ENCODE data around the gene SMPDL3A. TPM values are rescaled to one million over a fixed set of nuclear protein-coding genes. Genes with fewer than 3 reads are reported as not detected.
A peak's percentile ranks its signal among the peaks of the same experiment; 100 is the strongest.

SMPDL3A gene
- polyA plus RNA-seq, 6 donors from 2014 or later = 0.19 TPM; not detected in 5

GRCh38 chr6:122753688-122754056 lies 35.4 kb upstream of the SMPDL3A start:
- H3K4me1 Mint-ChIP-seq = peaks cover 4 to 14% (median 9%) of the 10 kb centered on the region in 3 donors
- DNase-seq (no peak), ATAC-seq (ENCODE audit: low read depth in 2 of 2) (no peak)
- H3K9me3 Mint-ChIP-seq = peaks cover 0 to 10% (median 2%) of the 10 kb centered on the region in 7 donors
- no peaks in the 10 kb centered on the region for H3K27me3 Mint-ChIP-seq
- H3K36me3 Mint-ChIP-seq = no peaks in the 10 kb centered on the region
- H3K4me3 Mint-ChIP-seq = no peak overlapping the region
- H3K27ac Mint-ChIP-seq = no peak overlapping the region

- peaks cover 4 to 14% (median 9%) of the 10 kb centered on the region in 3 donors for H3K4me1 Mint-ChIP-seq
- no peak overlapping the region for H3K4me3 Mint-ChIP-seq
- no peaks in the 10 kb centered on the region for H3K27me3 Mint-ChIP-seq
- no peaks in the 10 kb centered on the region for H3K36me3 Mint-ChIP-seq
- peaks cover 0 to 5% (median 0%) of the 10 kb centered on the region in 7 donors for H3K9me3 Mint-ChIP-seq
- DNase-seq (no peak), ATAC-seq (ENCODE audit: low read depth in 2 of 2) (no peak)
- H3K27ac Mint-ChIP-seq = no peak overlapping the region
These were observed 34.8 kb upstream of the SMPDL3A start for GRCh38 chr6:122754191-122754731.

GRCh38 chr6:122755901-122756300 lies 33.2 kb upstream of the SMPDL3A start:
- ATAC-seq (ENCODE audit: low read depth in 2 of 2) = no peak
- DNase-seq = no peak

GRCh38 chr6:122758927-122759334 lies 30.1 kb upstream of the SMPDL3A start:
- Mint-ChIP-seq H3K27me3 (no peaks in the 10 kb centered on the region), H3K4me1 (no peaks in the 10 kb centered on the region), H3K27ac (no peak overlapping the region), H3K9me3 (peaks cover 0 to 4% (median 3%) of the 10 kb centered on the region in 7 donors), H3K36me3 (no peaks in the 10 kb centered on the region), H3K4me3 (no peak overlapping the region)
- DNase-seq = no peak
- ATAC-seq (ENCODE audit: low read depth in 2 of 2) = peak; percentile 51 to 58

More at GRCh38 chr6:122755901-122756300, 33.2 kb upstream of the SMPDL3A start:
- H3K27ac Mint-ChIP-seq = no peak overlapping the region
- no peak overlapping the region for H3K4me3 Mint-ChIP-seq
- H3K4me1 Mint-ChIP-seq = peaks cover 4 to 14% (median 9%) of the 10 kb centered on the region in 3 donors
- no peaks in the 10 kb centered on the region for H3K27me3 Mint-ChIP-seq
- H3K36me3 Mint-ChIP-seq = no peaks in the 10 kb centered on the region
- peaks cover 0 to 4% (median 0%) of the 10 kb centered on the region in 7 donors for H3K9me3 Mint-ChIP-seq

GRCh38 chr6:122760330-122760729 lies 28.7 kb upstream of the SMPDL3A start:
- no peaks in the 10 kb centered on the region for H3K4me1 Mint-ChIP-seq
- no peak overlapping the region for H3K4me3 Mint-ChIP-seq
- no peaks in the 10 kb centered on the region for H3K27me3 Mint-ChIP-seq
- DNase-seq = no peak
- peaks cover 0 to 4% (median 3%) of the 10 kb centered on the region in 7 donors for H3K9me3 Mint-ChIP-seq
- no peaks in the 10 kb centered on the region for H3K36me3 Mint-ChIP-seq
- no peak overlapping the region for H3K27ac Mint-ChIP-seq
- no peak for ATAC-seq (ENCODE audit: low read depth in 2 of 2)

- DNase-seq = no peak
These were observed 22.8 kb upstream of the SMPDL3A start for GRCh38 chr6:122766256-122766655.

GRCh38 chr6:122770835-122771601 lies 18.0 kb upstream of the SMPDL3A start:
- Mint-ChIP-seq H3K27ac (no peak overlapping the region), H3K4me1 (peaks cover 0 to 5% (median 0%) of the 10 kb centered on the region in 3 donors), H3K9me3 (peaks cover 0 to 8% (median 3%) of the 10 kb centered on the region in 7 donors), H3K4me3 (no peak overlapping the region), H3K36me3 (no peaks in the 10 kb centered on the region), H3K27me3 (peaks cover 0 to 5% (median 4%) of the 10 kb centered on the region in 3 donors)
- ATAC-seq (ENCODE audit: low read depth in 2 of 2) (no peak), DNase-seq (no peak)

More at GRCh38 chr6:122766256-122766655, 22.8 kb upstream of the SMPDL3A start:
- Mint-ChIP-seq H3K4me3 (no peak overlapping the region), H3K27me3 (peaks cover 0 to 7% (median 0%) of the 10 kb centered on the region in 3 donors), H3K4me1 (peaks cover 0 to 5% (median 0%) of the 10 kb centered on the region in 3 donors), H3K27ac (no peak overlapping the region), H3K9me3 (peaks cover 0 to 3% (median 3%) of the 10 kb centered on the region in 7 donors), H3K36me3 (no peaks in the 10 kb centered on the region)
- no peak for ATAC-seq (ENCODE audit: low read depth in 2 of 2)

- no peak for DNase-seq
- peaks cover 0 to 13% (median 0%) of the 10 kb centered on the region in 7 donors for H3K9me3 Mint-ChIP-seq
These were observed 16.2 kb upstream of the SMPDL3A start for GRCh38 chr6:122772724-122773415.

GRCh38 chr6:122775975-122776374 lies 13.1 kb upstream of the SMPDL3A start:
- Mint-ChIP-seq H3K9me3 (peaks cover 0 to 13% (median 2%) of the 10 kb centered on the region in 7 donors), H3K27ac (no peak overlapping the region), H3K27me3 (peaks cover 7 to 11% (median 9%) of the 10 kb centered on the region in 3 donors), H3K4me3 (no peak overlapping the region), H3K4me1 (no peaks in the 10 kb centered on the region), H3K36me3 (no peaks in the 10 kb centered on the region)
- ATAC-seq (ENCODE audit: low read depth in 2 of 2) (no peak), DNase-seq (no peak)

More at GRCh38 chr6:122772724-122773415, 16.2 kb upstream of the SMPDL3A start:
- no peak for ATAC-seq (ENCODE audit: low read depth in 2 of 2)
- Mint-ChIP-seq H3K4me3 (no peak overlapping the region), H3K4me1 (no peaks in the 10 kb centered on the region), H3K27me3 (peaks cover 0 to 5% (median 0%) of the 10 kb centered on the region in 3 donors), H3K27ac (no peak overlapping the region), H3K36me3 (no peaks in the 10 kb centered on the region)

- peaks cover 7 to 20% (median 14%) of the 10 kb centered on the region in 3 donors for H3K27me3 Mint-ChIP-seq
- peaks cover 0 to 13% (median 4%) of the 10 kb centered on the region in 7 donors for H3K9me3 Mint-ChIP-seq
- no peak for DNase-seq
- no peak overlapping the region for H3K4me3 Mint-ChIP-seq
- ATAC-seq (ENCODE audit: low read depth in 2 of 2) = no peak
- H3K36me3 Mint-ChIP-seq = no peaks in the 10 kb centered on the region
- no peaks in the 10 kb centered on the region for H3K4me1 Mint-ChIP-seq
- no peak overlapping the region for H3K27ac Mint-ChIP-seq
These were observed 10.8 kb upstream of the SMPDL3A start for GRCh38 chr6:122778302-122778701.

GRCh38 chr6:122778985-122779661 lies 9.9 kb upstream of the SMPDL3A start:
- no peaks in the 10 kb centered on the region for H3K36me3 Mint-ChIP-seq
- H3K9me3 Mint-ChIP-seq = peaks cover 0 to 13% (median 4%) of the 10 kb centered on the region in 7 donors
- no peak overlapping the region for H3K27ac Mint-ChIP-seq
- H3K4me3 Mint-ChIP-seq = no peak overlapping the region
- no peak for DNase-seq
- H3K4me1 Mint-ChIP-seq = no peaks in the 10 kb centered on the region
- no peak for ATAC-seq (ENCODE audit: low read depth in 2 of 2)
- H3K27me3 Mint-ChIP-seq = peaks cover 7 to 20% (median 14%) of the 10 kb centered on the region in 3 donors

GRCh38 chr6:122779667-122780066 lies 9.4 kb upstream of the SMPDL3A start, which contains the start of gene FABP7:
Gene FABP7 (plus strand): TSS chr6:122779716. CDS start chr6:122779795, 79 bp downstream.
- H3K4me3 Mint-ChIP-seq = no peak within 1 kb of the TSS
- H3K27me3 Mint-ChIP-seq = peaks cover 7 to 20% (median 14%) of the 10 kb centered on the region in 3 donors
- no peaks in the 10 kb centered on the region for H3K36me3 Mint-ChIP-seq
- H3K9me3 Mint-ChIP-seq = peaks cover 0 to 13% (median 4%) of the 10 kb centered on the region in 7 donors
- DNase-seq = no peak
- no peaks in the 10 kb centered on the region for H3K4me1 Mint-ChIP-seq
- ATAC-seq (ENCODE audit: low read depth in 2 of 2) = no peak
- no peak within 1 kb of the TSS for H3K27ac Mint-ChIP-seq

- Mint-ChIP-seq H3K4me1 (no peaks in the 10 kb centered on the region), H3K27me3 (peaks cover 7 to 20% (median 14%) of the 10 kb centered on the region in 3 donors), H3K36me3 (no peaks in the 10 kb centered on the region), H3K27ac (no peak overlapping the region), H3K4me3 (no peak overlapping the region), H3K9me3 (peaks cover 0 to 13% (median 4%) of the 10 kb centered on the region in 7 donors)
- DNase-seq = no peak
- ATAC-seq (ENCODE audit: low read depth in 2 of 2) = no peak
These were observed 8.9 kb upstream of the SMPDL3A start for GRCh38 chr6:122780114-122780513.
